SK-N-MC (cell line): ENCODE data around the gene PIWIL4.
"Not testable (repeated sequence)": the region's sequence is repeated elsewhere in the genome, so short reads cannot be mapped to it uniquely, and the experiment has no call there.

Experiments
- DNase-seq: peaks from one replicate; pipeline ENCODE4 v3.0.0-alpha.2; 2011; ENCODE audit warnings: low read depth, low spot score
- H3K27ac ChIP-seq: fragments of 200-600 bp; sonication (generic); 2 replicates; pipeline ENCODE4 v1.5.1; 2016; ENCODE audit warnings: mixed run types
- H3K36me3 ChIP-seq: fragments of 200-600 bp; sonication (generic); 2 replicates; pipeline ENCODE4 v1.6.1; 2017; ENCODE audit warnings: antibody characterized with exemption, low read length, mixed read lengths; ENCODE audit not compliant: insufficient read depth
- H3K4me3 ChIP-seq: fragments of 200-600 bp; sonication (generic); 2 replicates; pipeline ENCODE4 v1.5.1; 2016
- H3K9ac ChIP-seq: fragments of 200-600 bp; sonication (generic); 2 replicates; pipeline ENCODE4 v1.8.0; 2017; ENCODE audit warnings: mixed run types, mixed read lengths; ENCODE audit not compliant: insufficient read length
- H3K9me3 ChIP-seq: fragments of 200-600 bp; sonication (generic); 2 replicates; pipeline ENCODE4 v1.6.1; 2017; ENCODE audit warnings: low read depth, mild to moderate bottlenecking, antibody characterized with exemption, low read length, moderate library complexity, mixed read lengths
- EZH2 ChIP-seq: fragments of 200-600 bp; sonication (generic); IDR thresholded peaks from one replicate; pipeline ENCODE4 v1.6.1; 2017; ENCODE audit warnings: antibody characterized with exemption
- FOXP2 ChIP-seq: optimal IDR thresholded peaks from 2 replicates; pipeline ENCODE3; 2011; ENCODE audit warnings: mild to moderate bottlenecking, moderate library complexity; ENCODE audit not compliant: insufficient read depth; ENCODE audit errors: extremely low read length, control extremely low read depth
- POLR2AphosphoS5 ChIP-seq: IDR thresholded peaks from 2 replicates; pipeline ENCODE4 v1.6.1; 2012; ENCODE audit warnings: mild to moderate bottlenecking, low read depth, low read length, borderline replicate concordance

Gene PIWIL4

GRCh38 chr11:94558468-94558867 is 8.7 kb upstream of the PIWIL4 start:
- no peak for DNase-seq
- Histone ChIP-seq H3K36me3 (no peaks in the 10 kb centered on the region), H3K27ac (no peak overlapping the region), H3K4me3 (no peak overlapping the region), H3K9ac (no peak overlapping the region), H3K9me3 (no peaks in the 10 kb centered on the region)
- TF ChIP-seq POLR2AphosphoS5 (no peak), EZH2 (no peak), FOXP2 (no peak)

DNA sequence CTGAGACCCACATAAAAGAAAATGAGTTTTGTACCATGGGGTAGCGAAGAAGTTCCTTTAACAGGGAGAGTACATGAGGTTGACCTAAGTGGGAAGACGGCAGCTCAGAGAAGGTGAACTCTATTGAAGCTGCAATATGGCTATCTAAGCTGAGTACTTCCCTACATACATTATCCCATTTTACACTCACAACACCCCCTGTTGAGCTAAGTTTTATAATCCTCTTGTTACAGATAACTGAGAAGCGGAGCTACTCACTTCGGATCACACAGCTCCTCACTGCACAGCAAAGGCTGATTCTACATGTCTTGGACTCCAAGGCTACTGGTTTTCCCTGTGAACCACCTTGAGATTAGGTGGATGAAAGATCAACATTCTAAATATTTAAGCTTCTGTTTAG is 8.2 kb upstream of the PIWIL4 start:
- H3K27ac ChIP-seq: no peak overlapping the region
- H3K4me3 ChIP-seq: no peak overlapping the region
- TF ChIP-seq EZH2: no peak
- TF ChIP-seq FOXP2: no peak
- no peak for TF ChIP-seq POLR2AphosphoS5
- H3K9me3 ChIP-seq: no peaks in the 10 kb centered on the region
- no peaks in the 10 kb centered on the region for H3K36me3 ChIP-seq
- no peak overlapping the region for H3K9ac ChIP-seq
- DNase-seq: no peak

- no peak for DNase-seq
- Histone ChIP-seq H3K4me3 (no peak overlapping the region), H3K36me3 (no peaks in the 10 kb centered on the region), H3K9me3 (no peaks in the 10 kb centered on the region), H3K27ac (no peak overlapping the region), H3K9ac (no peak overlapping the region)
- no peak for TF ChIP-seq FOXP2
- no peak for TF ChIP-seq POLR2AphosphoS5
- TF ChIP-seq EZH2: no peak
Measured at GRCh38 chr11:94559361-94559760, 7.8 kb upstream of the PIWIL4 start.

GRCh38 chr11:94560834-94561233 is 6.3 kb upstream of the PIWIL4 start:
- Histone ChIP-seq H3K36me3 (no peaks in the 10 kb centered on the region), H3K9ac (no peak overlapping the region), H3K27ac (no peak overlapping the region), H3K9me3 (no peaks in the 10 kb centered on the region), H3K4me3 (no peak overlapping the region)
- TF ChIP-seq FOXP2 (no peak), EZH2 (no peak), POLR2AphosphoS5 (no peak)
- no peak for DNase-seq

GRCh38 chr11:94563176-94563847 is 3.9 kb upstream of the PIWIL4 start:
- H3K36me3 ChIP-seq: no peaks in the 10 kb centered on the region
- TF ChIP-seq POLR2AphosphoS5: no peak
- no peak for TF ChIP-seq EZH2
- no peak for TF ChIP-seq FOXP2
- no peak for DNase-seq
- H3K9me3 ChIP-seq: no peaks in the 10 kb centered on the region
- H3K27ac ChIP-seq: no peak overlapping the region
- no peak overlapping the region for H3K4me3 ChIP-seq
- H3K9ac ChIP-seq: no peak overlapping the region

GRCh38 chr11:94563848-94564467 is 3.2 kb upstream of the PIWIL4 start:
- Histone ChIP-seq H3K9ac (no peak overlapping the region), H3K4me3 (no peak overlapping the region), H3K36me3 (no peaks in the 10 kb centered on the region), H3K27ac (no peak overlapping the region), H3K9me3 (no peaks in the 10 kb centered on the region)
- no peak for DNase-seq
- TF ChIP-seq FOXP2: no peak
- no peak for TF ChIP-seq POLR2AphosphoS5
- TF ChIP-seq EZH2: no peak

DNA sequence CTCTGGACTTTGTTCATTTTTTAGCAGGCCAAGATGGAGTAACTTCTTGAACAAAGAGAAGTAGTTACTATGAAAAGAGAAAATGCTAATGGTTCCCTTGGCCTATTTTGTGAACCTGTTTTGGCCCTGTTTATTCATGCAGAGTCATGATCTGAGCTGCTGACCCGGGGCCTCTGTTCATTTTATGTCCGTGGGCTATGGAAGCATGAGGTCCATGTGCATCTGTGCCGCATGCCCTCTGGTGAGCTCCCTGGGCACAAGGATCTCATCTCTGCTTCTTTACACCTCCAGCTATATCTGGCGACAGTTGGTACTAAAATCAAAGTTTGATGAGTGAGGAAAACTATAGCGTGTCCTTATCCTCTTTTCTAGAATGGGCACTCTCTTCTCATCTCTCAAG is 1.0 kb downstream of the PIWIL4 start:
- Histone ChIP-seq H3K27ac (0 out of 2 replicates have a peak overlapping the region, but pooled peaks have one; percentile 68), H3K9ac (no peak overlapping the region), H3K4me3 (peak overlapping the region; percentile 24; the same call in 1 of the 2 replicates), H3K9me3 (no peaks in the 10 kb centered on the region), H3K36me3 (no peaks in the 10 kb centered on the region)
- DNase-seq: no peak
- TF ChIP-seq FOXP2 (no peak), POLR2AphosphoS5 (no peak), EZH2 (no peak)

DNA sequence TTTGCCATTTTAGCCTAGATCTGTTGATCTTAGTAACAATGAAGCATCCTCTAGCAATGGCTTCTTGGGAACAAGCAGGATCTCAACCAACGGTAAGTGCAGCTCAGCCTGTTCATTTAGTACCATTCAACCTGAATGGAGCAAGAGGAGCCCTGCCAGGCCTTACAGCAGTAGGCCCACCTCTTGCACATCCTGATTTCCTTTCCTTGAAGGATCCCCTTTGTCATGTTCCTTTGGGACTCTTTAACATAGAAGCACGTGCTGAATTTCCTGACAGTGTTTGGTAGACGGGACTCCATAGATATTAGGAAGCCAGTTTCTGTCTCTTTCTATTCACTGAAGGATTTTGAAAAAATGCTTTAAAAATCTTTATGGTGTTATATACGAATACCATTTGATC is 1.5 kb downstream of the PIWIL4 start:
- no peaks in the 10 kb centered on the region for H3K9me3 ChIP-seq
- no peak for DNase-seq
- H3K27ac ChIP-seq: no peak overlapping the region
- no peaks in the 10 kb centered on the region for H3K36me3 ChIP-seq
- H3K9ac ChIP-seq: no peak overlapping the region
- TF ChIP-seq EZH2 (no peak), POLR2AphosphoS5 (no peak), FOXP2 (no peak)
- no peak overlapping the region for H3K4me3 ChIP-seq

DNA sequence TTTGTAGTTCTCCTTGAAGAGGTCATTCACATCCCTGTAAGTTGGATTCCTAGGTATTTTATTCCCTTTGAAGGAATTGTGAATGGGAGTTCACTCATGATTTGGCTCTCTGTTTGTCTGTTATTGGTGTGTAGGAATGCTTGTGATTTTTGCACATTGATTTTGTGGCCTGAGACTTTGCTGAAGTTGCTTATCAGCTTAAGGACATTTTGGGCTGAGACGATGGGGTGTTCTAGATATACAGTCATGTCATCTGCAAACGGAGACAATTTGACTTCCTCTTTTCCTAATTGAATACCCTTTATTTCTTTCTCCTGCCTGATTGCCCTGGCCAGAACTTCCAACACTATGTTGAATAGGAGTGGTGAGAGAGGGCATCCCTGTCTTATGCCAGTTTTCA is 5.8 kb downstream of the PIWIL4 start:
- H3K27ac ChIP-seq, DNase-seq, H3K9me3 ChIP-seq, H3K4me3 ChIP-seq, H3K9ac ChIP-seq, H3K36me3 ChIP-seq: not testable (repeated sequence)
